ENCODE data around the gene TLE4. TPM values are rescaled to one million over a fixed set of nuclear protein-coding genes. Genes with fewer than 3 reads are reported as not detected.

Gene TLE4
- total RNA-seq, 3 donors from 2014 or later = 25.0 to 47.0 (median 35.1) TPM

DNA sequence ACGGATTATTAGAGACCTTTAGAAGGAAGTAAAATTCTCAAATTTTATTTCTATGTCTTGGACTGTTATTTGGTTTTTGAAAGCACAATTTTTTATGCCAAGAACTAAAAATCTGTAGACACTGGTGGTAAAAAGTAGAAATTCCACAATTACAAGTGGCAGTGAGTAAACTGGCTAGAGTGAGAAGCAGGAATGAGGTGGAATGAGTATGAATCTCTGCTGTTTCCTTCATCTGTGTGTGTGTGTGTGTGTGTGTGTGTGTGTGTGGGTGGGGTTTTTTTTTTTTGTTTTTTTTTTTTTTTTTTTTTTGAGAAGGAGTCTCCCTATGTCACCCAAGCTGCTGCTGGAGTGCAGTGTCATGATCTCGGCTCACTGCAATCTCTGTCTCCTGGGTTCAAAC lies 94.2 kb downstream of the TLE4 start:
- H3K36me3 ChIP-seq = no peaks in the 10 kb centered on the region
- H3K4me1 ChIP-seq = no peaks in the 10 kb centered on the region

DNA sequence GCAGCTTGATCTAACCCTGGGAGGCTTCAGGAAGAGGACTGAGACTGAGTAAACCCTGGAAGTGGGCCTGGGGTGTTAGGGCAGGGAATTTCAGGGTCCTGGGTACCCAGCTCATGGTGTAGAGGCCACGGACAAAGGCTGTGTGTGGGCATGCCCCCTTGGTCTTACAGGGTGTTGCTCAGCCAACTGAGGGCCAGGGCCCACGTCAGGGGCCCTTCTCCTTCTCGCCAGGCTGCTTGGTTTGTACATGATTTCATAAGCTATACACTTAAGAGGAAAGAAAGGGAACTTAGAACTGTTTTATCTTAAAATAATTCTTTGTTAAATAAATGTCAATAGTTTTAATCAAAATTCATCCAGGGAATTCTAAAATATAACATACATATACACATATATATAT lies 95.4 kb downstream of the TLE4 start:
- H3K4me3 ChIP-seq = no peak overlapping the region
- no peak for TF ChIP-seq POLR2AphosphoS5 (IDR thresholded peaks at IDR 0.05)
- no peak for TF ChIP-seq POLR2A (IDR thresholded peaks at IDR 0.05)
- TF ChIP-seq, protein P1, sequence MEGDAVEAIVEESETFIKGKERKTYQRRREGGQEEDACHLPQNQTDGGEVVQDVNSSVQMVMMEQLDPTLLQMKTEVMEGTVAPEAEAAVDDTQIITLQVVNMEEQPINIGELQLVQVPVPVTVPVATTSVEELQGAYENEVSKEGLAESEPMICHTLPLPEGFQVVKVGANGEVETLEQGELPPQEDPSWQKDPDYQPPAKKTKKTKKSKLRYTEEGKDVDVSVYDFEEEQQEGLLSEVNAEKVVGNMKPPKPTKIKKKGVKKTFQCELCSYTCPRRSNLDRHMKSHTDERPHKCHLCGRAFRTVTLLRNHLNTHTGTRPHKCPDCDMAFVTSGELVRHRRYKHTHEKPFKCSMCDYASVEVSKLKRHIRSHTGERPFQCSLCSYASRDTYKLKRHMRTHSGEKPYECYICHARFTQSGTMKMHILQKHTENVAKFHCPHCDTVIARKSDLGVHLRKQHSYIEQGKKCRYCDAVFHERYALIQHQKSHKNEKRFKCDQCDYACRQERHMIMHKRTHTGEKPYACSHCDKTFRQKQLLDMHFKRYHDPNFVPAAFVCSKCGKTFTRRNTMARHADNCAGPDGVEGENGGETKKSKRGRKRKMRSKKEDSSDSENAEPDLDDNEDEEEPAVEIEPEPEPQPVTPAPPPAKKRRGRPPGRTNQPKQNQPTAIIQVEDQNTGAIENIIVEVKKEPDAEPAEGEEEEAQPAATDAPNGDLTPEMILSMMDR (IDR thresholded peaks at IDR 0.05) = no peak
- H3K27ac ChIP-seq = no peak overlapping the region
- no peaks in the 10 kb centered on the region for H3K36me3 ChIP-seq
- no peak for DNase-seq (ENCODE audit: low spot score in 2 of 2)
- H3K4me1 ChIP-seq = no peaks in the 10 kb centered on the region
- no peaks in the 10 kb centered on the region for H3K9me3 ChIP-seq
- H3K27me3 ChIP-seq = no peaks in the 10 kb centered on the region
- intact Hi-C loops (cut with DNase I; ENCODE audit: low total_unique reads) = no loop called here

More for the DNA sequence above, 94.2 kb downstream of the TLE4 start:
- no peak for TF ChIP-seq POLR2AphosphoS5 (IDR thresholded peaks at IDR 0.05)
- TF ChIP-seq POLR2A (IDR thresholded peaks at IDR 0.05) = no peak
- TF ChIP-seq, protein P1 (IDR thresholded peaks at IDR 0.05) = no peak
- DNase-seq (ENCODE audit: low spot score in 2 of 2) = no peak
- H3K9me3 ChIP-seq = no peaks in the 10 kb centered on the region
- H3K27ac ChIP-seq = no peak overlapping the region
- no peak overlapping the region for H3K4me3 ChIP-seq
- no peaks in the 10 kb centered on the region for H3K27me3 ChIP-seq
- intact Hi-C loops (cut with DNase I; ENCODE audit: low total_unique reads) = no loop called here

DNA sequence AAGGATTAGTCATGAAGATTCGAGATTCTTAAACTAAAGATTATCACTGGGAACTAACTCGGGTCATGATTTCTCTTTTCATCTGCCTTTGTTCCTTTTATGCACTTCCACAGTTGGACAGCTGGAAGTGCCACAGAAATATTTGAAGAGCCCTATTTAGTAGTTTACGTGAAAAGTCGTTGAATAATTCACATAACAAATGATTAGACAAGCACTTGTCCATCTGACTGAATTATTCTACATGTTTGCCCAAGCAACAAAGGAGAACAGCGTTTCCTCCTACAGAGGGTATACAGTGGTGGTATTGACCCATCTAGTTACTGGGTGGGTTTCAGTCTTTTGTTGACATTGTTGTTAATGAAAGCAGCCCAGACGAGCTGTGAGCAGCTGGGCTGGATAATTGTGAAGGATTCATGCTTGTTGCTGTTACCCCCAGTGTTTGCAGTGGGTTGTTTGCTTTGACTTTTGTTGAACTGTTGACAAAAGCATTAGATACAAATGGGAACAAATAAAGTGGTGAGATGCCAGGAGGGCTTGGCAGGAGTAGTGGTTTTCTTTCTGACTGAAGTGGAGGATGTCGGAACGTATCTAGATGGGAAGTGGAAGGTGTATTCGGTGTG lies 96.2 kb downstream of the TLE4 start:
- intact Hi-C loops (cut with DNase I; ENCODE audit: low total_unique reads) = no loop called here
- Histone ChIP-seq H3K27ac (no peak overlapping the region), H3K27me3 (no peaks in the 10 kb centered on the region)

DNA sequence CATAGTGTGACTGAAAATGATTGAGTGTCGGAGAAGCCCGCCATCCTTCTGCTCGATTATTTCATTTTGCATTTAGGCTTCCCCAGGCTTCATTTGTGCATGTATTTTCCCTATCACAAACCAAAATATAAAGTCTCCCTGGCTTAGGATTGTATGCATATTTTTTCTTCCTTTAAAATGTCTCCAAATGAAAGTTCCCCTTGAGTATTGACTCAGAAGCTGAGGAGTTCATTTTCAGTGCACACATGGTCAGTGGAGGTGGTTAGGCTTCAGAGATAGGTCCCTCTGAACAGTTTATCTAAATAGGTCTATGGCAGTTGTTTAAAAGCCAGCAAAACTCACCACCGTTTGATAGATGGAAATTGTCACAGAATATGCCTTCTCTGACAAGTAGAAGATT lies 97.2 kb downstream of the TLE4 start:
- Histone ChIP-seq H3K9me3 (no peaks in the 10 kb centered on the region), H3K27ac (no peak overlapping the region), H3K36me3 (no peaks in the 10 kb centered on the region), H3K27me3 (no peaks in the 10 kb centered on the region), H3K4me1 (no peaks in the 10 kb centered on the region), H3K4me3 (no peak overlapping the region)
- no peak for DNase-seq (ENCODE audit: low spot score in 2 of 2)
- TF ChIP-seq, protein P1 (IDR thresholded peaks at IDR 0.05) = no peak
- TF ChIP-seq POLR2AphosphoS5 (IDR thresholded peaks at IDR 0.05) (no peak), POLR2A (IDR thresholded peaks at IDR 0.05) (no peak)
- intact Hi-C loops (cut with DNase I; ENCODE audit: low total_unique reads) = no loop called here

More for the DNA sequence above, 96.2 kb downstream of the TLE4 start:
- H3K9me3 ChIP-seq = no peaks in the 10 kb centered on the region
- no peak for DNase-seq (ENCODE audit: low spot score in 2 of 2)
- no peaks in the 10 kb centered on the region for H3K4me1 ChIP-seq
- H3K36me3 ChIP-seq = no peaks in the 10 kb centered on the region
- TF ChIP-seq POLR2AphosphoS5 (IDR thresholded peaks at IDR 0.05) (no peak), POLR2A (IDR thresholded peaks at IDR 0.05) (no peak)
- TF ChIP-seq, protein P1 (IDR thresholded peaks at IDR 0.05) = no peak
- no peak overlapping the region for H3K4me3 ChIP-seq

DNA sequence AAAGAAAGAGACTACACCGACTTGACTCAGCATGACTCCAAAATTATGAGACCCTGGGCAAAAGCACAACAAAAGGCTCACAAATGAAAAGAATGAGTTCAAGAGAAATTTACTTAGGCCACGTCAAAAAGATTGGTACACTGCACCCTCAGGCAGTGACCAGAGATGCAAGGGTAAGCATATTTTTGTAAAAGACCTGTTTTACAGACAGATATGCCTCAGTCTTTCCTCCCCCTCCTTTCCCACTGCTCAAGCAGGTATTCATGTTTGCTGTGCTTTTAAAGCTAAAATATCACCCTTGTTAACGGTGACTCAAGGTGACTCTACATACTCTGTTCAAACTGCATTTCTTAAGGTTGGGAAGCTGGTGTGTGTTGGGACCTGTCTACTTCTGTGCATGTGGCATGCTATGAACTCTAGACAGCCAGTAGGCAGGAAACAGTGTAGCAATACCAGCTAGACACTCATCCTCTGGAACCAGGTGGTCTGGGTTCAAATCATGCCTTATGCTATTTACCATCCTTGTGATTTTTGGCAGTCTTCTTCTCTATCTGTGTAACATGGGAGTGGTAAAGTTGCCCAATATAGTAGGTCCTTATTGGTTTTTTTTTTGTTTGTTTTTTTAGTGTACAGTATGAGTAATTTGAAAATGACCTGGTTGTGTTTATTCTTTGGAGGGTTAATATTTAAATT lies 98.7 kb downstream of the TLE4 start:
- intact Hi-C loops (cut with DNase I; ENCODE audit: low total_unique reads) = no loop called here
- H3K9me3 ChIP-seq = no peaks in the 10 kb centered on the region
- no peaks in the 10 kb centered on the region for H3K4me1 ChIP-seq
- no peak overlapping the region for H3K27ac ChIP-seq
- TF ChIP-seq, protein P1 (IDR thresholded peaks at IDR 0.05) = no peak
- TF ChIP-seq POLR2AphosphoS5 (IDR thresholded peaks at IDR 0.05) (no peak), POLR2A (IDR thresholded peaks at IDR 0.05) (no peak)
- H3K27me3 ChIP-seq = no peaks in the 10 kb centered on the region
- no peak for DNase-seq (ENCODE audit: low spot score in 2 of 2)
- H3K36me3 ChIP-seq = no peaks in the 10 kb centered on the region
- no peak overlapping the region for H3K4me3 ChIP-seq

Measured in breast epithelium (tissue), 4 donors.